K562 (cell line): ENCODE results near the gene TIMM17B. TPM values are rescaled to one million over a fixed set of nuclear protein-coding genes. Genes with fewer than 3 reads are reported as not detected.

Experiments
- ARID3A ChIP-seq: IDR thresholded peaks from 2 replicates; pipeline ENCODE4 v1.6.1; 2012; ENCODE audit warnings: low read depth, low read length, improper control_type of control experiment, borderline replicate concordance
- BRD9 ChIP-seq: fragments of 450-650 bp; IDR thresholded peaks from 2 replicates; pipeline ENCODE4 v1.6.1; 2018; ENCODE audit warnings: low read depth; ENCODE audit not compliant: partially characterized antibody
- CBX5 ChIP-seq: IDR thresholded peaks from 2 replicates; pipeline ENCODE4 v1.6.1; 2014; ENCODE audit warnings: low read depth, borderline replicate concordance
- CHCHD3 ChIP-seq: fragments of 250-450 bp; sonication (Bioruptor Pico); IDR thresholded peaks from 2 replicates; pipeline ENCODE4 v2.1.2; 2022; ENCODE audit warnings: mild to moderate bottlenecking
- CLOCK ChIP-seq: fragments of 250-450 bp; sonication (Bioruptor Pico); IDR thresholded peaks from 2 replicates; pipeline ENCODE4 v1.4.0; 2020; ENCODE audit warnings: mild to moderate bottlenecking, moderate library complexity, borderline replicate concordance
- HDAC2 ChIP-seq: fragments of 450-650 bp; IDR thresholded peaks from 2 replicates; pipeline ENCODE4 v1.6.1; 2016; ENCODE audit warnings: mild to moderate bottlenecking
- KLF6 ChIP-seq: fragments of 250-450 bp; sonication (Bioruptor Pico); IDR thresholded peaks from 2 replicates; pipeline ENCODE4 v1.4.0; 2020; ENCODE audit warnings: mild to moderate bottlenecking, moderate library complexity, borderline replicate concordance
- PRMT5 ChIP-seq: sonication (generic); formaldehyde crosslinking; IDR thresholded peaks from 2 replicates; pipeline ENCODE4 v1.5.0; 2020; ENCODE audit warnings: missing genetic modification reagents
- RNF2 ChIP-seq: sonication (generic); IDR thresholded peaks from 2 replicates; pipeline ENCODE4 v1.6.1; 2016
- TOE1 ChIP-seq, 2 experiments: fragments of 450-650 bp in 1 of 2; sonication (generic) in 1 of 2; formaldehyde crosslinking in 1 of 2; IDR thresholded peaks; 2 replicates each; pipeline versions ENCODE4 v1.7.1 to v1.8.0; 2016 to 2022; ENCODE audit warnings: borderline replicate concordance in 2 of 2, mild to moderate bottlenecking in 2 of 2, antibody characterized with exemption in 1 of 2, inconsistent platforms in 1 of 2, low read depth in 1 of 2, missing genetic modification reagents in 1 of 2, moderate library complexity in 1 of 2
- ZBTB12 ChIP-seq: fragments of 250-450 bp; sonication (Bioruptor Pico); IDR thresholded peaks from 2 replicates; pipeline ENCODE4 v1.4.0; 2020
- ZBTB33 ChIP-seq: sonication (generic); formaldehyde crosslinking; IDR thresholded peaks from 2 replicates; pipeline ENCODE4 v1.8.1; 2023; ENCODE audit warnings: mild to moderate bottlenecking, missing genetic modification reagents
- ZNF146 ChIP-seq: IDR thresholded peaks from one replicate; pipeline ENCODE4 v1.6.1; 2018; ENCODE audit warnings: missing compliant biosample characterization; ENCODE audit not compliant: unreplicated experiment
- ZNF224 ChIP-seq: sonication (generic); formaldehyde crosslinking; IDR thresholded peaks from 2 replicates; pipeline ENCODE4 v1.8.0; 2022; ENCODE audit warnings: mild to moderate bottlenecking, missing genetic modification reagents
- ZNF316 ChIP-seq: fragments of 450-650 bp; IDR thresholded peaks from 2 replicates; pipeline ENCODE4 v1.6.1; 2016
- polyA plus RNA-seq, 8 experiments: library from polyadenylated mRNA; depleted of rRNA in 4 of 8; stranded (reverse) in 5 of 8; unstranded in 3 of 8; fragments of >200 nt; fragmentation: Nextera tagmentation in 2 of 8; fragmentation: Illumina TruSeq in 1 of 8; extraction: Ambion mirVana in 2 of 8; extraction: Trizol in 1 of 8; gene quantifications; 2 replicates each; pipeline versions ENCODE4 v1.2.1 to v1.2.3, GENCODE V29; 2011 to 2014; ENCODE audit warnings: inconsistent platforms in 1 of 8, missing spikeins in 1 of 8
- total RNA-seq, 7 experiments: library from RNA; depleted of rRNA in 6 of 7; stranded (reverse); fragments of >200 nt in 6 of 7; fragmentation: Illumina TruSeq in 2 of 7; extraction: Trizol in 2 of 7; gene quantifications; 2 replicates each; pipeline versions ENCODE4 v1.2.1 to v1.2.3, GENCODE V29; 2011 to 2021; ENCODE audit warnings: low replicate concordance in 1 of 7
- TF ChIP-seq, protein P1 (sequence below): sonication (generic); formaldehyde crosslinking; IDR thresholded peaks from 2 replicates; pipeline ENCODE4 v1.8.0; 2023; ENCODE audit warnings: mild to moderate bottlenecking, missing genetic modification reagents
- TF ChIP-seq, protein P2 (sequence below): fragments of 200-800 bp; sonication (Bioruptor generic); IDR thresholded peaks from 2 replicates; pipeline ENCODE4 v1.6.1; 2017; ENCODE audit warnings: missing genetic modification characterization, missing compliant biosample characterization

TIMM17B gene
- total and polyA plus RNA-seq, 9 of the 15 experiments (the other 6 are each of a cell fraction or from before 2014, with no cell fraction given): 9.9 to 184 (median 115) TPM

DNA sequence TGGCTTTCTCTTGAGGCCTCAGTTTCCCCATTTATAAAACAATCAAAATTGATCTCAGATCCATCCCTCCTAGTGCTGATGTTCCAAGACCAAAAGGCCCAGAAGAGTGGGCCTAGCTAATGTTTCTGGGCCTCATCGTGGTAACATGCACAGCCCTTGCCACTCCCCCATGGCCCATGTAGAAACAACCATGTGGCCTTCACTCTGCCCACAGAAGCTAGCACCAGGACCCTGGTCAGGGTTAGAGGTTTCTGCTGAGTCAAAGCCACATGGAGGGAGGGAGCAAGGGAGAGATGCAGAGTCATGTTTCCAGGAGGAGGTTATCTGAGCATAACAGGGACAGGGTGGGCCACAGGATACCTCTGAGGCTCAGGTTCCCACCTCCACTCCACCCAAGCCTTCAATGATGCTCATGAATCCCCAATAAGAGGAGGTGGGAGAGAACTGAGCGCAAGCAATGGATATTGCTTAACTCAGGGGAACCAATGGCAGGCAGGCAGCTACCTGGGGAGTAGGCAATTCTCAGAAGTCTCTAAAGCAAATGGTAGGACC is 42.9 kb upstream of the TIMM17B start (continued):
- TF ChIP-seq ZBTB33 (no peak), ZNF224 (no peak), TOE1 (IDR thresholded peaks at IDR 0.05; ENCODE audit: borderline replicate concordance) (0 out of 2 replicates have a peak, but pooled peaks have one; percentile 25), TOE1 (CRISPR knock-in tag; IDR thresholded peaks at IDR 0.05; ENCODE audit: borderline replicate concordance, low read depth) (no peak), CBX5 (no peak), KLF6 (peak; percentile 76; the same call in 1 of the 2 replicates), CHCHD3 (CRISPR knock-in tag) (no peak), HDAC2 (peak; percentile 70; the same call in 1 of the 2 replicates), ZNF146 (CRISPR knock-in tag) (no peak), PRMT5 (no peak), ZBTB12 (CRISPR knock-in tag) (peak; percentile 26; the same call in 1 of the 2 replicates), RNF2 (0 out of 2 replicates have a peak, but pooled peaks have one; percentile 60), BRD9 (peak; percentile 70), ARID3A (no peak; the same call in 1 of the 2 replicates), ZNF316 (peak; percentile 99), CLOCK (CRISPR knock-in tag) (no peak)
- TF ChIP-seq, protein P1, sequence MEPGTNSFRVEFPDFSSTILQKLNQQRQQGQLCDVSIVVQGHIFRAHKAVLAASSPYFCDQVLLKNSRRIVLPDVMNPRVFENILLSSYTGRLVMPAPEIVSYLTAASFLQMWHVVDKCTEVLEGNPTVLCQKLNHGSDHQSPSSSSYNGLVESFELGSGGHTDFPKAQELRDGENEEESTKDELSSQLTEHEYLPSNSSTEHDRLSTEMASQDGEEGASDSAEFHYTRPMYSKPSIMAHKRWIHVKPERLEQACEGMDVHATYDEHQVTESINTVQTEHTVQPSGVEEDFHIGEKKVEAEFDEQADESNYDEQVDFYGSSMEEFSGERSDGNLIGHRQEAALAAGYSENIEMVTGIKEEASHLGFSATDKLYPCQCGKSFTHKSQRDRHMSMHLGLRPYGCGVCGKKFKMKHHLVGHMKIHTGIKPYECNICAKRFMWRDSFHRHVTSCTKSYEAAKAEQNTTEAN (CRISPR knock-in tag): no peak
- TF ChIP-seq, protein P2, sequence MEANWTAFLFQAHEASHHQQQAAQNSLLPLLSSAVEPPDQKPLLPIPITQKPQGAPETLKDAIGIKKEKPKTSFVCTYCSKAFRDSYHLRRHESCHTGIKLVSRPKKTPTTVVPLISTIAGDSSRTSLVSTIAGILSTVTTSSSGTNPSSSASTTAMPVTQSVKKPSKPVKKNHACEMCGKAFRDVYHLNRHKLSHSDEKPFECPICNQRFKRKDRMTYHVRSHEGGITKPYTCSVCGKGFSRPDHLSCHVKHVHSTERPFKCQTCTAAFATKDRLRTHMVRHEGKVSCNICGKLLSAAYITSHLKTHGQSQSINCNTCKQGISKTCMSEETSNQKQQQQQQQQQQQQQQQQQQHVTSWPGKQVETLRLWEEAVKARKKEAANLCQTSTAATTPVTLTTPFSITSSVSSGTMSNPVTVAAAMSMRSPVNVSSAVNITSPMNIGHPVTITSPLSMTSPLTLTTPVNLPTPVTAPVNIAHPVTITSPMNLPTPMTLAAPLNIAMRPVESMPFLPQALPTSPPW: peak; percentile 65; the same call in 1 of the 2 replicates
